Measurements from ENCODE around the gene IFFO2. TPM values are rescaled to one million over a fixed set of nuclear protein-coding genes. Genes with fewer than 3 reads are reported as not detected.

Gene IFFO2
- total and polyA plus RNA-seq, 10 of the 15 experiments (the other 5 are each of a cell fraction or from before 2014, with no cell fraction given) = 1.2 to 18.4 (median 6.7) TPM

GRCh38 chr1:18970762-18971161 lies 14.3 kb upstream of the IFFO2 start:
- H3K9ac ChIP-seq (ENCODE audit: control insufficient read depth, insufficient read depth, low read length) = no peak overlapping the region
- no peak overlapping the region for H2AFZ ChIP-seq (ENCODE audit: control insufficient read depth, low read depth, low read length)
- DNase-seq (ENCODE audit: low read depth, low spot score) (no peak), FAIRE-seq (no peak), ATAC-seq (no peak)
- no peaks in the 10 kb centered on the region for H3K79me2 ChIP-seq (ENCODE audit: control insufficient read depth, insufficient read depth, low read length)
- BruUV-seq (replicated peaks) = no TSS peak
- in situ Hi-C loops (cut with MboI) (no loop called here), intact Hi-C loops (cut with micrococcal nuclease; ENCODE audit: unreplicated experiment) (no loop called here)
- H3K4me1 ChIP-seq (ENCODE audit: control insufficient read depth, insufficient read depth, low read length) = peaks cover 1% of the 10 kb centered on the region; the same call in 1 of the 2 replicates
- ChIA-PET RAD21 (ENCODE audit: unreplicated experiment) (interaction anchor here (1.2 kb wide), 1 partner anchor 58 kb away, joined by 4 read pairs; no protein-coding TSS in a partner anchor), POLR2A (no interaction called here), CTCF (interaction anchor here (6.6 to 13.1 kb wide), 2 partner anchors 58 to 64 kb away, joined by 59 to 86 read pairs; no protein-coding TSS in a partner anchor), SMC1A (ENCODE audit: uncharacterized antibody, unreplicated experiment) (no interaction called here)
- no peak overlapping the region for H3K4me3 ChIP-seq
- TF ChIP-seq NFIC (IDR thresholded peaks at IDR 0.05; ENCODE audit: low read depth, low read length) = no peak
- TF ChIP-seq ATF7 (IDR thresholded peaks at IDR 0.05; ENCODE audit: low read depth) = no peak
- TF ChIP-seq POLR2AphosphoS5 (IDR thresholded peaks at IDR 0.05; ENCODE audit: low read length) = no peak
- no peak for TF ChIP-seq BHLHE40 (IDR thresholded peaks at IDR 0.05; ENCODE audit: borderline replicate concordance in 1 of 2, low read depth in 2 of 2, low read length in 1 of 2)
- no peak for TF ChIP-seq ZNF384 (IDR thresholded peaks at IDR 0.05; ENCODE audit: borderline replicate concordance, low read depth, low read length)
- no peaks in the 10 kb centered on the region for H3K36me3 ChIP-seq (ENCODE audit: control insufficient read depth in 2 of 2, insufficient read depth in 2 of 2, low read length in 1 of 2)
- no peaks in the 10 kb centered on the region for H3K9me3 ChIP-seq (replicated peaks; ENCODE audit: control insufficient read depth, insufficient read depth, low read length)
- H3K4me2 ChIP-seq (ENCODE audit: control insufficient read depth, insufficient read depth) = no peak overlapping the region
- no peak overlapping the region for H3K27ac ChIP-seq (ENCODE audit: control insufficient read depth, insufficient read depth)
- H3K27me3 ChIP-seq (replicated peaks in 1 of 2; ENCODE audit: control insufficient read depth in 2 of 2, insufficient read depth in 2 of 2, low read length in 1 of 2) = peaks cover 1 to 3% of the 10 kb centered on the region in 2 experiments; a peak in 2 of 4 replicates
- WGBS (ENCODE audit: insufficient coverage, insufficient replicate concordance, low lambda C conversion rate, missing lambda C conversion rate) = 43% methylated on average over 4 of the region's 4 CpGs
- H4K20me1 ChIP-seq (ENCODE audit: control insufficient read depth, insufficient read depth) = no peaks in the 10 kb centered on the region

GRCh38 chr1:18970358-18970757 lies 13.9 kb upstream of the IFFO2 start:
- no TSS peak for BruUV-seq (replicated peaks)
- POLR2A ChIA-PET = no interaction called here
- ATAC-seq (no peak), FAIRE-seq (no peak), DNase-seq (ENCODE audit: low read depth, low spot score) (no peak)
- Histone ChIP-seq H3K27me3 (replicated peaks in 1 of 2; ENCODE audit: control insufficient read depth in 2 of 2, insufficient read depth in 2 of 2, low read length in 1 of 2) (peaks cover 1 to 3% of the 10 kb centered on the region in 2 experiments; a peak in 2 of 4 replicates), H3K27ac (ENCODE audit: control insufficient read depth, insufficient read depth) (no peak overlapping the region), H3K9ac (ENCODE audit: control insufficient read depth, insufficient read depth, low read length) (no peak overlapping the region), H3K4me2 (ENCODE audit: control insufficient read depth, insufficient read depth) (no peak overlapping the region), H3K79me2 (ENCODE audit: control insufficient read depth, insufficient read depth, low read length) (no peaks in the 10 kb centered on the region), H4K20me1 (ENCODE audit: control insufficient read depth, insufficient read depth) (no peaks in the 10 kb centered on the region), H3K4me3 (no peak overlapping the region), H3K36me3 (ENCODE audit: control insufficient read depth in 2 of 2, insufficient read depth in 2 of 2, low read length in 1 of 2) (no peaks in the 10 kb centered on the region), H3K9me3 (replicated peaks; ENCODE audit: control insufficient read depth, insufficient read depth, low read length) (no peaks in the 10 kb centered on the region), H2AFZ (ENCODE audit: control insufficient read depth, low read depth, low read length) (no peak overlapping the region), H3K4me1 (ENCODE audit: control insufficient read depth, insufficient read depth, low read length) (peaks cover 5% of the 10 kb centered on the region; the same call in 1 of the 2 replicates)
- intact Hi-C loops (cut with micrococcal nuclease; ENCODE audit: unreplicated experiment) = no loop called here
- CTCF ChIA-PET = interaction anchor here (6.6 to 13.1 kb wide), 2 partner anchors 58 to 64 kb away, joined by 59 to 86 read pairs; no protein-coding TSS in a partner anchor
- 64% methylated on average over 7 of the region's 7 CpGs for WGBS (ENCODE audit: insufficient coverage, insufficient replicate concordance, low lambda C conversion rate, missing lambda C conversion rate)
- SMC1A ChIA-PET (ENCODE audit: uncharacterized antibody, unreplicated experiment) = no interaction called here
- in situ Hi-C loops (cut with MboI) = no loop called here
- RAD21 ChIA-PET (ENCODE audit: unreplicated experiment) = interaction anchor here (1.2 kb wide), 1 partner anchor 57 kb away, joined by 4 read pairs; no protein-coding TSS in a partner anchor
- TF ChIP-seq ATF7 (IDR thresholded peaks at IDR 0.05; ENCODE audit: low read depth) (no peak), RELA (IDR thresholded peaks at IDR 0.05; ENCODE audit: borderline replicate concordance, partially characterized antibody) (no peak)
- TF ChIP-seq, protein P1, sequence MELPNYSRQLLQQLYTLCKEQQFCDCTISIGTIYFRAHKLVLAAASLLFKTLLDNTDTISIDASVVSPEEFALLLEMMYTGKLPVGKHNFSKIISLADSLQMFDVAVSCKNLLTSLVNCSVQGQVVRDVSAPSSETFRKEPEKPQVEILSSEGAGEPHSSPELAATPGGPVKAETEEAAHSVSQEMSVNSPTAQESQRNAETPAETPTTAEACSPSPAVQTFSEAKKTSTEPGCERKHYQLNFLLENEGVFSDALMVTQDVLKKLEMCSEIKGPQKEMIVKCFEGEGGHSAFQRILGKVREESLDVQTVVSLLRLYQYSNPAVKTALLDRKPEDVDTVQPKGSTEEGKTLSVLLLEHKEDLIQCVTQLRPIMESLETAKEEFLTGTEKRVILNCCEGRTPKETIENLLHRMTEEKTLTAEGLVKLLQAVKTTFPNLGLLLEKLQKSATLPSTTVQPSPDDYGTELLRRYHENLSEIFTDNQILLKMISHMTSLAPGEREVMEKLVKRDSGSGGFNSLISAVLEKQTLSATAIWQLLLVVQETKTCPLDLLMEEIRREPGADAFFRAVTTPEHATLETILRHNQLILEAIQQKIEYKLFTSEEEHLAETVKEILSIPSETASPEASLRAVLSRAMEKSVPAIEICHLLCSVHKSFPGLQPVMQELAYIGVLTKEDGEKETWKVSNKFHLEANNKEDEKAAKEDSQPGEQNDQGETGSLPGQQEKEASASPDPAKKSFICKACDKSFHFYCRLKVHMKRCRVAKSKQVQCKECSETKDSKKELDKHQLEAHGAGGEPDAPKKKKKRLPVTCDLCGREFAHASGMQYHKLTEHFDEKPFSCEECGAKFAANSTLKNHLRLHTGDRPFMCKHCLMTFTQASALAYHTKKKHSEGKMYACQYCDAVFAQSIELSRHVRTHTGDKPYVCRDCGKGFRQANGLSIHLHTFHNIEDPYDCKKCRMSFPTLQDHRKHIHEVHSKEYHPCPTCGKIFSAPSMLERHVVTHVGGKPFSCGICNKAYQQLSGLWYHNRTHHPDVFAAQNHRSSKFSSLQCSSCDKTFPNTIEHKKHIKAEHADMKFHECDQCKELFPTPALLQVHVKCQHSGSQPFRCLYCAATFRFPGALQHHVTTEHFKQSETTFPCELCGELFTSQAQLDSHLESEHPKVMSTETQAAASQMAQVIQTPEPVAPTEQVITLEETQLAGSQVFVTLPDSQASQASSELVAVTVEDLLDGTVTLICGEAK (IDR thresholded peaks at IDR 0.05; ENCODE audit: borderline replicate concordance) = no peak

Measured in GM12878 (cell line).